ENCODE results near the gene HOXC12.

Gene HOXC12, protein sequence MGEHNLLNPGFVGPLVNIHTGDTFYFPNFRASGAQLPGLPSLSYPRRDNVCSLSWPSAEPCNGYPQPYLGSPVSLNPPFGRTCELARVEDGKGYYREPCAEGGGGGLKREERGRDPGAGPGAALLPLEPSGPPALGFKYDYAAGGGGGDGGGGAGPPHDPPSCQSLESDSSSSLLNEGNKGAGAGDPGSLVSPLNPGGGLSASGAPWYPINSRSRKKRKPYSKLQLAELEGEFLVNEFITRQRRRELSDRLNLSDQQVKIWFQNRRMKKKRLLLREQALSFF

DNA sequence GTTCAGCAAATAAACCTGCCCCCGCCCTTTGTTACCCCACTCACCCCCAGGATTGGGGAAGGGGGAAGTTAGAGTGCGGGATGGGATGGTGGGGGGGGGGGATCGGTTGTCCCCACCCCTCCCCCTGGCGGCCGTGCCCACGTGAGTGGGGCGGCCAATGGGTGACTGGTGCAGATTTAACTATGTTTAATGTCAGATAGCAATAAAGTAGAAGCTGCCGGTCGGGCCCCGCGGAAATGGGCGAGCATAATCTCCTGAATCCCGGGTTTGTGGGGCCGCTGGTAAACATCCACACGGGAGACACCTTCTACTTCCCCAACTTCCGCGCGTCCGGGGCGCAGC, at the start of gene HOXC12:
Gene HOXC12 (plus strand): TSS at position 210 of the 342 bp plus-strand sequence. CDS start 27 bp downstream, at position 237.
- H3K4me3 ChIP-seq (ENCODE audit: severe bottlenecking): peak within 1 kb of the TSS; percentile 13
- DNase-seq (ENCODE audit: low spot score) (peak; percentile 52), ATAC-seq (ENCODE audit: low read depth) (no peak)
- no peaks in the 10 kb centered on the region for H3K36me3 ChIP-seq (ENCODE audit: low read depth)
- H3K9me3 ChIP-seq (ENCODE audit: severe bottlenecking): no peaks in the 10 kb centered on the region
- H3K4me1 ChIP-seq (ENCODE audit: insufficient read depth, poor library complexity, severe bottlenecking): no peaks in the 10 kb centered on the region
- H3K27ac ChIP-seq (ENCODE audit: poor library complexity, severe bottlenecking): no peak within 1 kb of the TSS
- TF ChIP-seq, protein P1, sequence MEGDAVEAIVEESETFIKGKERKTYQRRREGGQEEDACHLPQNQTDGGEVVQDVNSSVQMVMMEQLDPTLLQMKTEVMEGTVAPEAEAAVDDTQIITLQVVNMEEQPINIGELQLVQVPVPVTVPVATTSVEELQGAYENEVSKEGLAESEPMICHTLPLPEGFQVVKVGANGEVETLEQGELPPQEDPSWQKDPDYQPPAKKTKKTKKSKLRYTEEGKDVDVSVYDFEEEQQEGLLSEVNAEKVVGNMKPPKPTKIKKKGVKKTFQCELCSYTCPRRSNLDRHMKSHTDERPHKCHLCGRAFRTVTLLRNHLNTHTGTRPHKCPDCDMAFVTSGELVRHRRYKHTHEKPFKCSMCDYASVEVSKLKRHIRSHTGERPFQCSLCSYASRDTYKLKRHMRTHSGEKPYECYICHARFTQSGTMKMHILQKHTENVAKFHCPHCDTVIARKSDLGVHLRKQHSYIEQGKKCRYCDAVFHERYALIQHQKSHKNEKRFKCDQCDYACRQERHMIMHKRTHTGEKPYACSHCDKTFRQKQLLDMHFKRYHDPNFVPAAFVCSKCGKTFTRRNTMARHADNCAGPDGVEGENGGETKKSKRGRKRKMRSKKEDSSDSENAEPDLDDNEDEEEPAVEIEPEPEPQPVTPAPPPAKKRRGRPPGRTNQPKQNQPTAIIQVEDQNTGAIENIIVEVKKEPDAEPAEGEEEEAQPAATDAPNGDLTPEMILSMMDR (IDR thresholded peaks at IDR 0.05; ENCODE audit: poor library complexity, severe bottlenecking): no peak
- H3K27me3 ChIP-seq (ENCODE audit: insufficient read depth, poor library complexity, severe bottlenecking): peaks cover 100% of the 10 kb centered on the region

DNA sequence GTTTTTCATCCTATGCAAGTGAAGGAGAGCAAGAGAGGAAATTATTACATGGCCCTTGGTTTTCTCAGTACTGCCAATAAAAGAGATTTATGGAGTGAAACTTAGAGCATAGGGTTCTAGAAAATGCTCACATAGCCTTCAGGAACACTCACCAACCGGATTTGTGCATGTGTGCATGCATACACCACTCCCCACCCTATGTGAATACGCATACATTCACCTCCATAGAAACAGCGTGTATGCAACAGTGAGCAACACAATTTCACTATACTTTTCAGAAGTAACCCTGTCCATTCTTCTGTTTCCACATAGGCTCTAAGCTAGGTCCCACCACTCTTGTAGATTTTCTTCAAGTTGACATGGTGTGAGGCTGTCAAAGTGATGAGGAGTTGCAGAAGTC, 47.6 kb upstream of the HOXC12 start:
- no peak for ATAC-seq (ENCODE audit: low read depth)
- peaks cover 25% of the 10 kb centered on the region for H3K27me3 ChIP-seq (ENCODE audit: insufficient read depth, poor library complexity, severe bottlenecking)
- TF ChIP-seq, protein P1 (IDR thresholded peaks at IDR 0.05; ENCODE audit: poor library complexity, severe bottlenecking): no peak
- no peaks in the 10 kb centered on the region for H3K4me1 ChIP-seq (ENCODE audit: insufficient read depth, poor library complexity, severe bottlenecking)
- H3K9me3 ChIP-seq (ENCODE audit: severe bottlenecking): no peaks in the 10 kb centered on the region
- H3K36me3 ChIP-seq (ENCODE audit: low read depth): no peaks in the 10 kb centered on the region
- DNase-seq (ENCODE audit: low spot score): no peak
- H3K27ac ChIP-seq (ENCODE audit: poor library complexity, severe bottlenecking): no peak overlapping the region
- no peak overlapping the region for H3K4me3 ChIP-seq (ENCODE audit: severe bottlenecking)

DNA sequence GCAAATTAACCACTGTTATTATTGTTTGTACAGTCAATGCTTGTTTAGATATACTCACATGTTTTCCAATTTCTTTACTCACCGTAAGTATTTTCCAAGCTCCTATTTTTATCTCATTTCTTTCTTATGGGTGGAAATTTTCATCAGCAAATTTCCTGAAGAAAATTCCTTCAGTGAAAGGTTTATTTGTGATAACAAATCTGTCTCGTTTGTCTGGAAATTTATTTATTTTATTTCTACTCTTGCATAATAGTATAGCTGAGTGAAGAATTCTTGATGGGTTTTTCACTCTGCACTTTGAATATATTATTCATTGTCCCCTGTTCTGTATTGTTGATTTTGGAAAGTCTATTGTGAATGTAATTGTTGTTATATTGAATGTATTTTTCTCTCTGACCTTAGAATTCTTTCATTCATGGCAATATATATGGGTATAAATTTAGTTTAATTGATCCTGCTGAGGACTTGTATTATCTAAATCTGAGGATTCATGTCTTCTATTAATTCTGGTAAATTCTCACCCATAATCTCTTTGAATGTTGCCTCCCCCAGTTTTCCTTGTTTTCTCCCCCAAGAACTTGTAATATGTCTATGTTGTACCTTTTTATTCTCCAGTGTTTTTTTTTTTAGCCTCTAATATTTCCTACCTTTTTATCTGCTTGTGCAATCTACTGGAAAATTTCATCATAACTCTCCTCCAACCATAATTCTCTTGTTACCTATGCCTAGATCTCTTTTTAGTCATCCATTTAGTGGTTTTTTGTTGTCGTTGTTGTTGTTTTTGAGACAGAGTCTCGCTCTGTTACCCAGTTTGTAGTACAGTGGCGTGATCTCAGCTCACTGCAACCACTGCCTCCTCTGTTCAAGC, 37.7 kb upstream of the HOXC12 start:
- H3K27me3 ChIP-seq (ENCODE audit: insufficient read depth, poor library complexity, severe bottlenecking): peaks cover 20% of the 10 kb centered on the region
- no peak overlapping the region for H3K27ac ChIP-seq (ENCODE audit: poor library complexity, severe bottlenecking)
- no peaks in the 10 kb centered on the region for H3K9me3 ChIP-seq (ENCODE audit: severe bottlenecking)
- TF ChIP-seq, protein P1 (IDR thresholded peaks at IDR 0.05; ENCODE audit: poor library complexity, severe bottlenecking): no peak
- H3K36me3 ChIP-seq (ENCODE audit: low read depth): no peaks in the 10 kb centered on the region
- DNase-seq (ENCODE audit: low spot score): no peak
- H3K4me1 ChIP-seq (ENCODE audit: insufficient read depth, poor library complexity, severe bottlenecking): no peaks in the 10 kb centered on the region
- no peak overlapping the region for H3K4me3 ChIP-seq (ENCODE audit: severe bottlenecking)
- no peak for ATAC-seq (ENCODE audit: low read depth)

DNA sequence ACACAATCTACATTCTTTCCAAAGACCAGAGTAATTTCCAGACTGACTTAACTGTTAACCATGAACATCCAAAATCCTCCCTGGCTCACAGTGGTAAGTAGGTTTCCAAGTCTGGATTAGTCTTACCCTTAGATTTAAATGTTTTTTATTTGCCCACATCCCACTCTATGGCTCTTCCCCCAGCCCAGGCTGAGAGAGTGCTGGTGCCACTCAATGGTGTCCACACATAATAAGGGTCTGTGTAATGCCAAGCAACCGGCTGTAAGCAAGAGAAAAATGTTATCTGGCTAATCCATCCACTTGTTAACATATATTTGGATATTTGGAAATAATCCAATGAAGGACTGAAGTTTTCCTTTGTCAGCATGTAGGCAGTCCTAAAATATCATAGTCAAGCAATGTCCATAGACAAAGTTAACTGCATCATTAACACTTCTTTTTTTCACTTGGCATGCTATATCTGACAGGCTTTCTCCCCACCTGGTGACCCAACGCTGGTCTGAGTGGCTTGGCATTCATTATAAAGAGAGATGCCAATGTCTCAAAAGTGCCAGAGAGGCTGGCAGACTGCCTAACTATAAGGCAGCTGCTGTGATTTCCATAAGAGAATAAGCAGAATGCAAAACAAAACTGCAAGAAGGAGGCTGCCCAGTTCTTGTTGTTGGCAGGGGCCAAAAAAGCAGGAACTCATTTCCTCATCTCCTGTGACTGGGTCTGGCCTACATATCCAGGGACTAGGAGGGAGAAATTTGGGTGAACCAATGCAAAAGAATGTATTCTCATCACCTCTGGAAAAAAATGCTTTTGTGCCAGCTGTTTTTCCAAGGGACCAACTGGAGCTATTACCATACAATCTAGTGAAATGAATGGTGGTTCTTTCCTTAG, 29.9 kb upstream of the HOXC12 start:
- peaks cover 73% of the 10 kb centered on the region for H3K27me3 ChIP-seq (ENCODE audit: insufficient read depth, poor library complexity, severe bottlenecking)
- DNase-seq (ENCODE audit: low spot score) (no peak), ATAC-seq (ENCODE audit: low read depth) (no peak)
- no peaks in the 10 kb centered on the region for H3K4me1 ChIP-seq (ENCODE audit: insufficient read depth, poor library complexity, severe bottlenecking)
- no peaks in the 10 kb centered on the region for H3K36me3 ChIP-seq (ENCODE audit: low read depth)
- H3K4me3 ChIP-seq (ENCODE audit: severe bottlenecking): no peak overlapping the region
- H3K9me3 ChIP-seq (ENCODE audit: severe bottlenecking): no peaks in the 10 kb centered on the region
- TF ChIP-seq, protein P1 (IDR thresholded peaks at IDR 0.05; ENCODE audit: poor library complexity, severe bottlenecking): no peak
- no peak overlapping the region for H3K27ac ChIP-seq (ENCODE audit: poor library complexity, severe bottlenecking)
